HG03457 (cell line): ENCODE data around the gene OAF.

ENCODE experiments used
- ATAC-seq: cut with Tn5 transposase; IDR thresholded peaks from one replicate; pipeline ENCODE4 v1.9.1; 2021; ENCODE audit warnings: moderate number of reproducible peaks; ENCODE audit not compliant: unreplicated experiment

The OAF gene

DNA sequence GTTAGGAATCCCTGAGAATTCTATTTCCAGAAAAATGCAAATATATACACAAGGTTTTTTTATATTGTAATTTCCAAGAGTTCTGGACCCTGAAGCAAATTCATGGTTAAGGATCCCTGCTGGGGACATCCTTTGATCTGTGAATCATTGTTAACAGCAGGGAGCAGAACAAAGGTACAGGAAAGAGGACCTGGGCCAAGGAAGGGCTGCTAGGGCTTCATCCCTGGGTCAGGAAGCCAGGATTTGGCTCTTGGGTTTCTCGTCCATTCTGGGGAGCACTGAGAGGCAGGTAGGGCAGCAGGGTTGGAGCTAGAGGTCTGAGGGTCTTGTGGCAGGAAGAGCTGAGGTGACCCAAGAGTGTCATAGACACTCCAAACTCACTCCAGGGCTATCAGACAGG is 10.2 kb upstream of the OAF start:
- ATAC-seq: no peak

DNA sequence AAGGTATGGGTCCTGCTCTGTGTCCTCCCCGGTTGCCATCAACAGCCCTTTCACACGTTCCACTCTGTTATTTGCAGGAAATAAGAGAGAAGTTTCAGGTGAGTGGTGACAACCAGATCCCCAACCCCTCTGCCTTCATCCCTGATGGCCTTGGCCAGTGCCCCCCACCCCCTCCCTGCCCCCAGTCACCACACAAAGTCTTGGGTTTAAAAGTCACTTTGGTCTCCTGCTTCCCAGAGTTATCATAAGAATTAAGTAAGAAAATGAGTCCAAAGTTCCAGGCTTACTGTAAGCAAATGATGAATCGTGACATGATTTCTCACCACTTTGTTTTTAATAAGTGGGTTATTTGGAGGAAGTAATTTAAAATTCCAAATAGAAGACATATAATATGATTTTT is 9.2 kb upstream of the OAF start:
- no peak for ATAC-seq

DNA sequence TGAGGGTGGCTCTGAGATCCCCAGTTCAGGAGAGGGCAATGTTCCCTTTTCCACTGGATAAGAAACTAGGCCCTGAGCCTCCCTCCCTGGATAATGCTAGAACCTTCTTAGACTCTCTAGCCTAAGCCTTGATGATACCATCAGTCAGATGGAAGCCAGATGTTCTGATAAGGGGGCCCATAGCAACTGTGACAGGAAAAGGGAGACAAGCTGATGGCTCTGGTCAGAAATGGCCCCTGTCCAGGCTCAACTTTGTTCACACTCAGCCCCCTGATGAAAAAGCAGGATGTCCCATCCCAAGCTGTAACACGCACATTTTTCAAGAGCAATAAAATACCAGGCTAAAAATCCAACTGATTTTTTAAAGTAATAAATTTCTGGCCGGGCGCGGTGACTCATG is 7.2 kb upstream of the OAF start:
- no peak for ATAC-seq

GRCh38 chr11:120205596-120206161 is 5.2 kb upstream of the OAF start:
- no peak for ATAC-seq

DNA sequence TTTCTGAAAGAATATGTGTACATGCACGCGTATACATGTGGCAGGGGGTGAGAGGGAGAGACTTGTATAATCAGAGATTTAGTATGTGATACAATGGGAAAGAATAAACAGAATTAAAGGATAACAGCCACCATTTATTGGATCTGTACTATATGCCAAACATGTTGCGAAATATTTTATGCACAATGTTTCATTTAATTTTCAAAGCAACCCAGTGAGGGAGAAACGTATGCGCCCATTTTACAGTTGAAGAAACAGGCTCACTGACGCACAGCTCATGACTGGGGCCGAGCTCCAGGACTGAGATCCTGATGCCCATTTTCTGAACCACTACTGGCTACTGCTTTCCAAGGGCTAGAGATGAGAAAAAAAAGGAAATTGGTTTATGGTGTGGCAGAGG is 3.3 kb upstream of the OAF start:
- no peak for ATAC-seq

DNA sequence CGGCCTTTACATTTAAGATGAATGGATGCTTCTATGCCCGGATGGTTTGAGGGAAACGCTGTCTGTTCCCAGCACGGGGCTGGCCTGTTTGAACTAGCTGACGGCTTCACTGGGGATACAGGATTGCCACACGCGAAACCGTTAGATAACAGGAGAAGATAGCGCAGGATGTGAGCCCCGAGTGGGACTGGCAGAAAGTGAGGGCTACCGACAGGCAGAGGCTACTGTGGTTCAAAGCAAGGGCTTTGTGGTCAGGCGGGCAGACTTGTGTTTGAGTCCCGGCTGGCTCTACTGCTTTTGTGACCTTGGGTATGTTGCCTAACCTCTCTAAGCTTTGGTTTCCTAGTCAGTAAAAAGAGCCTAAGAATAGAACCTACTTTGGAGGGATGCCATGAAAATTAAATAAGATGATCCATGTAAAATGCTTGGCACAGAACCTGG is 2.8 kb upstream of the OAF start:
- ATAC-seq: no peak

- ATAC-seq: no peak
Observed at GRCh38 chr11:120208777-120209176, 2.1 kb upstream of the OAF start.

- ATAC-seq: no peak
Observed at GRCh38 chr11:120209746-120210625, 846 bp upstream of the OAF start.

- peak; percentile 26 for ATAC-seq
Observed at GRCh38 chr11:120211522-120212258, 858 bp downstream of the OAF start.

GRCh38 chr11:120212259-120212878 is 1.5 kb downstream of the OAF start:
- ATAC-seq: no peak

- no peak for ATAC-seq
Observed at GRCh38 chr11:120212926-120213325, 2.1 kb downstream of the OAF start.

DNA sequence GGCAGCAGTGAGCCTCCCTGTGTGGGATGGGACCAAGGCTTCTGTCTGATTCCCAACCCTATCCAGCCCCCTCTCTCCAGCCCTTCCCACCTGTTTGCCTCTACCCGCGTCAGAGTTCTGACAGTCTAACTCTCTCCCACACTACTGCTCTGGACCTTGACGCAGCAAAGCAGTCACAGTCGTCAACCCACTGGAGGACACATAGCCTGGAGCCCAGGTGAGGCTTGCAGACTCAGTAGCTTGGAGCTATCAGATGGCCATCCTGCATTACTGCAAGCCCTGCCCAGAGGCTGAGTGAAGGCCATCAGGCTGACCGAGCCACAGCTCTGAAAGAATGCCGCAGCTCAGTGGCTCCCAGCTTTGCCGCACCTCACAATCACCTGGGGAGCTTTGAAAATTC is 3.7 kb downstream of the OAF start:
- ATAC-seq: no peak

DNA sequence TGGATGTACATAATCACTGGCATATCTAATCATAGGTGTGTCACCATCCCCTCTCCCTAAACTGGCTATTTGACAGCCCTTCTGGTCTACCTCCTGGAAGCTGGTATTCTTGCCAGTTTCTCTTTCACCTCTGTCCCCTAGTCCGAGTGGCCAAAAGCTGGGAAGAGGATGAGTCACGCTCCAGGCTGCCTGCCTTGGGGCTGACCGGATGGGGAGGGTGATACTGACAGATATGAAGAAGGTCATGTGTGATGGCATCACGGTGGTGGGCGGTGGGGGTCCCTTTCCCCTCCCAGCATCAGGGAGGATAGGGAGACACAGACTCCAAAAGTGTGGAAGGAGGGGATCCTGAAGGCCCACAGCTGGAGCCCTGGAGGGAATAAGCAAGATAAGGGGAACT is 4.8 kb downstream of the OAF start:
- ATAC-seq: no peak

DNA sequence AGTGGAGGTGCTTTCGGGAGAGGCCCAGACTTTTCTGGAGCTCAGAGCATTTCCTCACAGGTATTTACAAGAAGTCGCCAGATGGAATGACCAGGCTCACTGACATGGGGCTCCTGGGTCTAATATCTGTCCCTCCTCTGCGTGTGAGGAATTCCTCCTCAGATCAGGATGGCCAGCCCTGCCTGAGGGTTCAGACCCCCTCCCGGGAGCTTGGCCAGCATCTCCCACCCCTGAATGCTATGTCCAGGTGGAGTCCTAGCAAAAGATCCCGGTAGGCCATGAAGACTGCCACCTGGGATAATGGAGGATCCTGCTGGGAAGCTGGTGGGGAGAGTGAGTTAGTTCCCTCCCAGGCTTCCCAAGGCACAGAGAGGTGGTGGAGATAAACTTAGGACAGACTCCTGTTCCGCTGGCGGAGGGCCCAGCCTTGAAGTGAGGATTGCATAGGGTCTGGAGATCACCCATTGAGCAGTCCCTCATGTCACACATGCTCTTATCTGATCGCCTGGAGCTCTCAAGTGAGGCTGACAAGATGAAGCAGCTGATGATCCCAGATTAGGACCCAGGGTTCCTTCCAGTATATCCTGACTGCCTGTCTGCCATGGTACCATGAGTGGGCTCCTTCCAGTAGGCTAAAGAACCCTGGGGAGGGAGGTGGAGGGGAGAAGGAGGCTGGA is 5.7 kb downstream of the OAF start:
- ATAC-seq: no peak

DNA sequence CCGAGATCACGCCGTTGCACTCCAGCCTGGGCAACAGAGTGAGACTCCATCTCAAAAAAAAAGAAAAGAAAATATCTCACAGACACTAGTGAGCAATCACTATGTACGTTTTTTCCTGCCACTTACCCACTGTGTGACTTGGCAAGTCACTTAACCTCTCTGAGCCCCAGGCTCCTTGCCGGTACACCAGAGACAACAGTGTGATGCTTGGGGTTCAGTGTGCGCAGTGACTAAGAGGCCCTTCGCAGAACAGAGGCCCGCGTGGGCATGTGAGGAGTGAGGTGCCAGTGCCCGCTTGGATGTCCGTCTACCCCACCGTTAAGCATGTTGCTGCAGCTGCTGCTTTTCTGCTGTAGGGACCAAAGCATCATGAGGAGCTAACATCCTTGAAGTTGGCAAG is 6.7 kb downstream of the OAF start:
- no peak for ATAC-seq

DNA sequence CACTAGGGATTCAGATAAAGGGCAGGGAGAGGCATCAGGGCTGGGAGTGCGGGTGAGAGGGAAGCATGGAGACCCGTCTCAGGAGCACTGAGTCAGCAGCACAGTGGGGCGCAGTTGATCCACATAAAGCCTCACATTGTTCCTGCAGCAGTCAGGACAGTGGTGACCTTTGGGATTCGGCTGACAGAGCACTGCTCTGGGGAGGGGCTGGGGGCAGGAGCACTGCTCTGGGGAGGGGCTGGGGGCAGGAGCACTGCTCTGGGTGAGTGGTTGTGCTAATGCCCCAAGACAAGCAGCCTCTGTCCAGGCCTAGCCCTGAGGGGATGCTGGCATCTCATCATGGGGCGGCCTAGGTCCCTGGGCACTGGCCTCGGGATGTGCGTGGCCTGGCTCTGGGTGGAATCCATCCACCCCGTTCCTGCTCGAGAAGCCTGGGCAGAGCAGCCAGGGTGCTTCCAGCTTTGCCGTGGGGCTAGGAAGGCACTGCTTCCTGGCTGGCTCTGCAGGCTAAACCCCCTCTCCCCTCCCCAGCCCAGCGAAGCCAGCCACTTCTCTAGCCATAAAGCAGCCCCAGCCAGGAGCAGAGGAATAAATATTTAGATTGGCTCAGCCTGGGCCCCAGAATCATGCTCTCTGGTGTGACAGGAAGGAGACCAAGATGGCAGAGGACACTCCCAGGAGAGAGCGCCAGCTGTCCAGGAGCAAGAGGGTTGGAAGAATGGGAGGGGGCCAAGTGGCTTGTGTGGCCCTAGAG is 7.3 kb downstream of the OAF start:
- ATAC-seq: no peak

DNA sequence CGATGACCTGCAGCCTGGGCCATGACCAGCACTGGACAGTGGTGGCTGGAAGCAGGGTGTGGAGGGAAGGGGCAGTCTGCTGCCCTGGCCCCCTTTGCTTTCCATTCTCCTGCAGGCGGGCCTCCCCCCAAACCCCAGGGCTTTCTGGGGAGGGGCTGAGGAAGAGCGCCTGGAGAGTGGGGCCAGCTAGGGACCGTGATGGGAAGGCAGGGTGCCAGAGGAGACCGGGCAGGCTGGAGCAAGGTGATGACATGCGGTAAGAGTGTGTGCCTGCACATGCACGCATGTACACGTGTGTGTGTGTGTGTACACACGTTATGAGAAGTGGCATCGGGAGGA is 7.8 kb downstream of the OAF start:
- no peak for ATAC-seq

- ATAC-seq: no peak
Observed at GRCh38 chr11:120219232-120219937, 8.6 kb downstream of the OAF start.

DNA sequence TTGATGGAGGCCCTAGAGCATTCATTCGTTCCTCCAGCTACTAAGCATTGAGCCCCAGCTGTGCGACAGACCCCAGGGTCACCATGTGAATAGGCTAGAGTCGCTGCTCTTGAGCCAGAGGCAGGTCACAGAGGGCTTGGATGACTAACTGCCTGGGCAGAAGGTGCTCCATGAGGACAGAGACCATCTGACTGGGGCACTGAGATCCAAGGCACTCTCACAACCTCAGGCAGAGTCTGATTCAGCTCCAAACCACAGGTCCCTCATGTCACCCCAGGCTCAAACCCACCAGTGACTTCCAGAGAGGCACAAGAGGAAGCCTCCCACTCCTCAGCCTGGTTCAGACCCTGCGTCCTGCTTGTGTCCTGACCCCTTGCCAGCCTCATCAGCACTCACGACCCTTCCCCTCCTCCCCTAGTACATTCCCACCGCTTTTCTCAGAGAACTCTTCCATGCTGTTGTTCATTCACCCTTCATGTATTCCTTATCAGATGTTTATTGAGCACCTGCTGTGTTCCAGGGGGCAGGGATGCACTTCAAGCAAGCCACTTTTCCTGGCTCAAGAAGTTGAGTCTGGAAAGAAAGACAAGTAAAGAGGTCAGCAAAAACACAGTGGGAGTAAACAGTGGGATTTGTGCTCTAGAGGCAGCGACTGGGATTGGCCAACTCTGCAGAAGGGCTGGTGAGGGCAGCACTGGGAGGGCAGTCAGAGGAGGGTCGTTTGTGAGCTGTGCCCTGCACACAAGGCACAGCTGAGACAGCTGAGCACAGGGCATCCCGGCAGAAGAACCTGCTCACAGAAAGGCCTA is 9.3 kb downstream of the OAF start:
- no peak for ATAC-seq
